HCT116 (cell line): Measurements from ENCODE around the gene PDK2. TPM values are rescaled to one million over a fixed set of nuclear protein-coding genes. Genes with fewer than 3 reads are reported as not detected.

ENCODE experiments used
- ATAC-seq: fragments of 200-7000 bp; cut with Tn5 transposase; 2 replicates; pipeline ENCODE4 v1.9.1; 2020; ENCODE audit warnings: mild to moderate bottlenecking, moderate library complexity
- BruUV-seq: library from RNA; stranded (reverse); fragments of 400-500 nt; replicated peaks from 2 replicates; lab custom pipeline; 2021; lab: Mats Ljungman, UMichigan
- CTCF ChIA-PET: fragments of 300-600 bp; sonication (Branson Sonifier 250); formaldehyde crosslinking; loops from one replicate; lab custom pipeline; 2021; ENCODE audit warnings: antibody characterized with exemption; lab: Charles Lee
- POLR2A ChIA-PET: fragments of 300-600, 350-600 bp; sonication (Branson Sonifier 250); formaldehyde crosslinking; loops from one replicate; lab custom pipeline; 2021; ENCODE audit warnings: antibody characterized with exemption; lab: Charles Lee
- RAD21 ChIA-PET, 2 experiments: fragments of 300-600 bp; sonication (Branson Sonifier 250); formaldehyde crosslinking; loops; one replicate each; lab custom pipeline; 2023; ENCODE audit warnings: low total read pairs in 2 of 2; ENCODE audit not compliant: uncharacterized antibody in 2 of 2, unreplicated experiment in 2 of 2, low non-redundant PET in 1 of 2; lab: Charles Lee
- DNase-seq: peaks from one replicate; pipeline ENCODE4 v3.0.0-alpha.2; 2010; ENCODE audit warnings: low read depth, low spot score
- H2AFZ ChIP-seq: fragments of 200-600 bp; shearing (Covaris generic), sonication (generic); 2 replicates; pipeline ENCODE4 v1.6.1; 2017; ENCODE audit warnings: low read depth, mixed run types, mixed read lengths, antibody characterized with exemption, low read length; ENCODE audit not compliant: poor library complexity, severe bottlenecking
- H3K27ac ChIP-seq: 2 replicates; pipeline ENCODE4 v1.5.1; 2012; ENCODE audit warnings: low read depth, low read length
- H3K27me3 ChIP-seq: fragments of 200-600 bp; sonication (generic); 2 replicates; pipeline ENCODE4 v1.6.1; 2016; ENCODE audit warnings: mixed run types, low read length, mixed read lengths; ENCODE audit not compliant: insufficient read depth
- H3K36me3 ChIP-seq, 2 experiments: fragments of 200-500 bp in 1 of 2; fragments of 200-600 bp in 1 of 2; sonication (Bioruptor generic) in 1 of 2; sonication (generic) in 1 of 2; 2 replicates each; pipeline versions ENCODE4 v1.5.1 to v1.6.1; 2014 to 2016; ENCODE audit warnings: low read length in 2 of 2, inconsistent platforms in 1 of 2, mixed read lengths in 1 of 2, mixed run types in 1 of 2; ENCODE audit not compliant: insufficient read depth in 2 of 2, control insufficient read depth in 1 of 2
- H3K4me1 ChIP-seq, 2 experiments: fragments of 200-600 bp in 1 of 2; sonication (generic) in 1 of 2; 2 replicates each; pipeline versions ENCODE4 v1.5.1 to v1.6.1; 2012 to 2017; ENCODE audit warnings: low read length in 2 of 2, inconsistent platforms in 1 of 2, mild to moderate bottlenecking in 1 of 2, mixed read lengths in 1 of 2, mixed run types in 1 of 2, moderate library complexity in 1 of 2; ENCODE audit not compliant: insufficient read depth in 2 of 2, control insufficient read depth in 1 of 2
- H3K4me2 ChIP-seq: fragments of 200-600 bp; sonication (generic); 2 replicates; pipeline ENCODE4 v1.6.1; 2017; ENCODE audit warnings: mixed run types, low read length, mixed read lengths
- H3K4me3 ChIP-seq, 2 experiments: fragments of 200-600 bp in 1 of 2; sonication (generic) in 1 of 2; replicated peaks in 1 of 2; 2 replicates each; pipeline ENCODE4 v1.5.1; 2011 to 2016; ENCODE audit warnings: low read length in 2 of 2, control low read depth in 1 of 2, low read depth in 1 of 2, mild to moderate bottlenecking in 1 of 2, mixed read lengths in 1 of 2, mixed run types in 1 of 2
- H3K79me2 ChIP-seq: fragments of 200-600 bp; sonication (generic); 2 replicates; pipeline ENCODE4 v1.6.1; 2017; ENCODE audit warnings: mild to moderate bottlenecking, mixed run types, low read length, moderate library complexity, mixed read lengths; ENCODE audit not compliant: insufficient read depth
- H3K9ac ChIP-seq: fragments of 200-600 bp; sonication (generic); 2 replicates; pipeline ENCODE4 v1.6.1; 2016; ENCODE audit warnings: low read length, mixed read lengths
- H3K9me2 ChIP-seq: fragments of 200-600 bp; sonication (generic), shearing (Covaris generic); 2 replicates; pipeline ENCODE4 v1.6.1; 2017; ENCODE audit warnings: mixed run types, mild to moderate bottlenecking, moderate library complexity; ENCODE audit not compliant: insufficient read depth
- H3K9me3 ChIP-seq, 2 experiments: fragments of 200-500 bp in 1 of 2; fragments of 200-600 bp in 1 of 2; sonication (Bioruptor generic) in 1 of 2; sonication (generic) in 1 of 2; 2 replicates each; pipeline ENCODE4 v1.6.1; 2014 to 2017; ENCODE audit warnings: low read length in 2 of 2, mixed read lengths in 2 of 2, inconsistent platforms in 1 of 2, low read depth in 1 of 2, mild to moderate bottlenecking in 1 of 2, mixed run types in 1 of 2, moderate library complexity in 1 of 2; ENCODE audit not compliant: control insufficient read depth in 1 of 2, insufficient read depth in 1 of 2
- H4K20me1 ChIP-seq: fragments of 200-600 bp; sonication (generic), shearing (Covaris generic); 2 replicates; pipeline ENCODE4 v1.6.1; 2017; ENCODE audit warnings: mixed run types, mild to moderate bottlenecking, moderate library complexity; ENCODE audit not compliant: insufficient read depth
- JUND ChIP-seq: IDR thresholded peaks from 2 replicates; pipeline ENCODE4 v1.6.1; 2012
- RAD21 ChIP-seq: IDR thresholded peaks from 2 replicates; pipeline ENCODE4 v1.6.1; 2012; ENCODE audit warnings: low read depth, mild to moderate bottlenecking
- SP1 ChIP-seq: IDR thresholded peaks from 2 replicates; pipeline ENCODE4 v1.6.1; 2012; ENCODE audit warnings: low read depth
- intact Hi-C: fragments of 100-400 bp; cut with micrococcal nuclease; formaldehyde crosslinking; loops from 2 replicates; pipeline ENCODE4 v1.10.0; 2022
- total RNA-seq: library from RNA; stranded (reverse); gene quantifications from one replicate; pipeline ENCODE4 v1.2.1, GENCODE V29; 2021; ENCODE audit not compliant: unreplicated experiment
- TF ChIP-seq, protein P1 (sequence below): IDR thresholded peaks from 2 replicates; pipeline ENCODE4 v1.6.1; 2012; ENCODE audit warnings: low read depth
- TF ChIP-seq, protein P2 (sequence below), 3 experiments: fragments of 200-600 bp in 1 of 3; sonication (generic) in 1 of 3; IDR thresholded peaks in 2 of 3; conservative IDR thresholded peaks in 1 of 3; 2 replicates each; pipeline ENCODE4 v1.5.1; 2012 to 2017; ENCODE audit warnings: low read depth in 2 of 3, low read length in 2 of 3, antibody characterized with exemption in 1 of 3, borderline replicate concordance in 1 of 3, control low read depth in 1 of 3, mild to moderate bottlenecking in 1 of 3, mixed read lengths in 1 of 3, mixed run types in 1 of 3, moderate library complexity in 1 of 3; ENCODE audit not compliant: insufficient read depth in 1 of 3
- TF ChIP-seq, protein P3 (sequence below): IDR thresholded peaks from 2 replicates; pipeline ENCODE4 v1.6.1; 2012

The PDK2 gene
- total RNA-seq, 1 experiment from 2014 or later = 39.1 TPM

DNA sequence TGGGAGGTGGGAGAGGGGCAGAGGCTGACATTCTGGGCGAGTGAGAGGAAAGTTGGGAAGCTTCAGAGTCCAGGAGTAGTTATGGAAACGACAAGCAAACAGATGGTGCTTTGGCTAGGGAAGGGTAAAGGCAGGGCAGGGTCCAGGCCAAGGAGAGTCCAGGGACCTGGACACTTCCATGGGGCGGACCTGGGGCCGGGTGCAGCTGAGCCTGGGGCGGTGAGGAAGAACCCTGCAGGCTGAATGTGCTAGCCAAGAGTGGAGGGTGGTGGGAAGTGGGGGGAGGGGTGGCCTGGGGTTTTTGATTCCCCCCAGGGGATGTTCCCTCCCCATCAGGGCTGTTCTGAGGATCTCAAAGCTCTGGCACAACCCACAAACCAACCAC is 52.7 kb downstream of the PDK2 start (continued):
- TF ChIP-seq, protein P1, sequence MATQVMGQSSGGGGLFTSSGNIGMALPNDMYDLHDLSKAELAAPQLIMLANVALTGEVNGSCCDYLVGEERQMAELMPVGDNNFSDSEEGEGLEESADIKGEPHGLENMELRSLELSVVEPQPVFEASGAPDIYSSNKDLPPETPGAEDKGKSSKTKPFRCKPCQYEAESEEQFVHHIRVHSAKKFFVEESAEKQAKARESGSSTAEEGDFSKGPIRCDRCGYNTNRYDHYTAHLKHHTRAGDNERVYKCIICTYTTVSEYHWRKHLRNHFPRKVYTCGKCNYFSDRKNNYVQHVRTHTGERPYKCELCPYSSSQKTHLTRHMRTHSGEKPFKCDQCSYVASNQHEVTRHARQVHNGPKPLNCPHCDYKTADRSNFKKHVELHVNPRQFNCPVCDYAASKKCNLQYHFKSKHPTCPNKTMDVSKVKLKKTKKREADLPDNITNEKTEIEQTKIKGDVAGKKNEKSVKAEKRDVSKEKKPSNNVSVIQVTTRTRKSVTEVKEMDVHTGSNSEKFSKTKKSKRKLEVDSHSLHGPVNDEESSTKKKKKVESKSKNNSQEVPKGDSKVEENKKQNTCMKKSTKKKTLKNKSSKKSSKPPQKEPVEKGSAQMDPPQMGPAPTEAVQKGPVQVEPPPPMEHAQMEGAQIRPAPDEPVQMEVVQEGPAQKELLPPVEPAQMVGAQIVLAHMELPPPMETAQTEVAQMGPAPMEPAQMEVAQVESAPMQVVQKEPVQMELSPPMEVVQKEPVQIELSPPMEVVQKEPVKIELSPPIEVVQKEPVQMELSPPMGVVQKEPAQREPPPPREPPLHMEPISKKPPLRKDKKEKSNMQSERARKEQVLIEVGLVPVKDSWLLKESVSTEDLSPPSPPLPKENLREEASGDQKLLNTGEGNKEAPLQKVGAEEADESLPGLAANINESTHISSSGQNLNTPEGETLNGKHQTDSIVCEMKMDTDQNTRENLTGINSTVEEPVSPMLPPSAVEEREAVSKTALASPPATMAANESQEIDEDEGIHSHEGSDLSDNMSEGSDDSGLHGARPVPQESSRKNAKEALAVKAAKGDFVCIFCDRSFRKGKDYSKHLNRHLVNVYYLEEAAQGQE = no peak
- no peak for TF ChIP-seq SP1

DNA sequence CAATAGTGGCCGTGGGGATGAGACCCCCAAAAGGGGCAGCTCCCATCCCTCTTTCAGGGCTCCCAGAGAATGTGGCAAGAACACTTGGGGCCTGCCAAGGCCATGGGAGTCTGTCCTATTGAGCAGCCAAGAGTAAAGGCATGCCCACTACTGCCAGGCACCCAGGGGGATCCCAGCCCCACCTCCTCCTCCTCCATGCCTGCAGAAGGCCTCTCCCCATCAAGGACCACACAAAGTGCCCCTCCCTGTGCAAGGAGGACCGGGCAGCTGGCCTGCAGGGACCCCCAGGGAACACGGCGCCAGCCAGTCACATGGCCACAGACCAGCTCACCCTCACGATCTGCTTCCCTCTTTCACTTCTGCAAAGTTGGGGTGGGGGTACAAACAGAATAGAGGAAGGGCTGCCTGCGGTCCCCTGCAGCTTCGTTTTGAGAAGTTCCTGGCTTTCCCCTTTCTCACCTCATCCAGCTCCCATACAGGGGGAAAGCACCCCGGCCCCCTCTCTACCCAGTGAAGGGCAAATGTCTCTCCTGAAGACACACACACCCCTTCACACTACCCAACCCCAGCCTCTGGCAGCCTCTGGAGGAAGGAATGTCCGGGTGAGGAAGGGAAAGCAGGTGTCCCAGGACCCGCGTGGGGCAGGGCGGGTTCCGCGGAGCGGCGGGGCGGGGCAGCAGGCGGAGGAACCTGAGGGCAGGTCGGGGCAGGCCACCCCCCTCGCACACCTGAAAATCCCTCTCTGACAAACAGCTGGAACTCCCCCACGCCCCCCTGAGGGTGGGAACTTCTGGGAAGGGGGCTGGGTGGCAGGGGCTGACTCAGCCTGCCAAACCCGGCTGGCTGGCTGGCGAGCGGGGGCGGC is 53.3 kb downstream of the PDK2 start:
- Histone ChIP-seq H3K9me3 (no peaks in the 10 kb centered on the region), H3K4me1 (peaks cover 21 to 46% of the 10 kb centered on the region in 2 experiments), H3K79me2 (peaks cover 73% of the 10 kb centered on the region), H4K20me1 (no peaks in the 10 kb centered on the region), H3K4me2 (peak overlapping the region; percentile 92), H3K9ac (peak overlapping the region; percentile 74), H3K27ac (peak overlapping the region; percentile 89), H2AFZ (no peak overlapping the region), H3K27me3 (no peaks in the 10 kb centered on the region), H3K4me3 (peak overlapping the region; percentile 76 to 97), H3K36me3 (peaks cover 28 to 38% of the 10 kb centered on the region in 2 experiments; a peak in 3 of 4 replicates), H3K9me2 (no peaks in the 10 kb centered on the region)
- no peak for DNase-seq
- ChIA-PET CTCF (interaction anchor here (0.7 to 2.3 kb wide), 3 partner anchors 13 to 21 kb away, joined by 5 read pairs; no protein-coding TSS in a partner anchor), RAD21 (no interaction called here), POLR2A (no interaction called here)
- intact Hi-C loops = no loop called here
- TF ChIP-seq JUND = no peak
- TF ChIP-seq, protein P2, sequence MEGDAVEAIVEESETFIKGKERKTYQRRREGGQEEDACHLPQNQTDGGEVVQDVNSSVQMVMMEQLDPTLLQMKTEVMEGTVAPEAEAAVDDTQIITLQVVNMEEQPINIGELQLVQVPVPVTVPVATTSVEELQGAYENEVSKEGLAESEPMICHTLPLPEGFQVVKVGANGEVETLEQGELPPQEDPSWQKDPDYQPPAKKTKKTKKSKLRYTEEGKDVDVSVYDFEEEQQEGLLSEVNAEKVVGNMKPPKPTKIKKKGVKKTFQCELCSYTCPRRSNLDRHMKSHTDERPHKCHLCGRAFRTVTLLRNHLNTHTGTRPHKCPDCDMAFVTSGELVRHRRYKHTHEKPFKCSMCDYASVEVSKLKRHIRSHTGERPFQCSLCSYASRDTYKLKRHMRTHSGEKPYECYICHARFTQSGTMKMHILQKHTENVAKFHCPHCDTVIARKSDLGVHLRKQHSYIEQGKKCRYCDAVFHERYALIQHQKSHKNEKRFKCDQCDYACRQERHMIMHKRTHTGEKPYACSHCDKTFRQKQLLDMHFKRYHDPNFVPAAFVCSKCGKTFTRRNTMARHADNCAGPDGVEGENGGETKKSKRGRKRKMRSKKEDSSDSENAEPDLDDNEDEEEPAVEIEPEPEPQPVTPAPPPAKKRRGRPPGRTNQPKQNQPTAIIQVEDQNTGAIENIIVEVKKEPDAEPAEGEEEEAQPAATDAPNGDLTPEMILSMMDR (IDR thresholded peaks at IDR 0.05 in 2 of 3, conservative IDR thresholded peaks at IDR 0.05 in 1 of 3; ENCODE audit: borderline replicate concordance in 1 of 3, insufficient read depth in 1 of 3, low read depth in 2 of 3, low read length in 2 of 3) = peak in 2 of 3 experiments; percentile 17 to 33; a peak in 3 of 6 replicates
- TF ChIP-seq, protein P3, sequence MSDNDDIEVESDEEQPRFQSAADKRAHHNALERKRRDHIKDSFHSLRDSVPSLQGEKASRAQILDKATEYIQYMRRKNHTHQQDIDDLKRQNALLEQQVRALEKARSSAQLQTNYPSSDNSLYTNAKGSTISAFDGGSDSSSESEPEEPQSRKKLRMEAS = peak; percentile 78; the same call in 1 of the 2 replicates
- TF ChIP-seq RAD21 = no peak
- BruUV-seq = no TSS peak
- ATAC-seq = peak; percentile 13
